ENCODE results near the gene PRRC2C.
"Not testable (repeated sequence)": the region's sequence is repeated elsewhere in the genome, so short reads cannot be mapped to it uniquely, and the experiment has no call there.

The PRRC2C gene

GRCh38 chr1:171485375-171486047 is at the start of gene PRRC2C:
Gene PRRC2C (plus strand): TSS chr1:171485530. CDS start chr1:171512089, 26,559 bp downstream.
- peak; percentile 90 for DNase-seq (ENCODE audit: low read depth)

GRCh38 chr1:171438441-171438840 is 46.9 kb upstream of the PRRC2C start:
- no peak for DNase-seq (ENCODE audit: low read depth)

- not testable (repeated sequence) for DNase-seq (ENCODE audit: low read depth)
These were observed 45.1 kb upstream of the PRRC2C start for GRCh38 chr1:171440201-171440600.

GRCh38 chr1:171441278-171441895 is 43.9 kb upstream of the PRRC2C start:
- not testable (repeated sequence) for DNase-seq (ENCODE audit: low read depth)

- no peak for DNase-seq (ENCODE audit: low read depth)
These were observed 38.9 kb upstream of the PRRC2C start for GRCh38 chr1:171446386-171446785.

- no peak for DNase-seq (ENCODE audit: low read depth)
These were observed 29.4 kb upstream of the PRRC2C start for GRCh38 chr1:171455967-171456366.

GRCh38 chr1:171457412-171457811 is 27.9 kb upstream of the PRRC2C start:
- DNase-seq (ENCODE audit: low read depth), result no peak

GRCh38 chr1:171460018-171460620 is 25.2 kb upstream of the PRRC2C start:
- no peak for DNase-seq (ENCODE audit: low read depth)

GRCh38 chr1:171467626-171468025 is 17.7 kb upstream of the PRRC2C start:
- no peak for DNase-seq (ENCODE audit: low read depth)

- no peak for DNase-seq (ENCODE audit: low read depth)
These were observed 17.1 kb upstream of the PRRC2C start for GRCh38 chr1:171468120-171468750.

GRCh38 chr1:171470726-171471125 is 14.6 kb upstream of the PRRC2C start:
- DNase-seq (ENCODE audit: low read depth), result no peak

GRCh38 chr1:171472183-171472647 is 13.1 kb upstream of the PRRC2C start:
- no peak for DNase-seq (ENCODE audit: low read depth)

- no peak for DNase-seq (ENCODE audit: low read depth)
These were observed 8.5 kb upstream of the PRRC2C start for GRCh38 chr1:171476829-171477228.

GRCh38 chr1:171477804-171478203 is 7.5 kb upstream of the PRRC2C start:
- no peak for DNase-seq (ENCODE audit: low read depth)

GRCh38 chr1:171480035-171480434 is 5.3 kb upstream of the PRRC2C start:
- no peak for DNase-seq (ENCODE audit: low read depth)

GRCh38 chr1:171484760-171485374 is 463 bp upstream of the PRRC2C start:
- no peak for DNase-seq (ENCODE audit: low read depth)

GRCh38 chr1:171486048-171486519 is 754 bp downstream of the PRRC2C start:
- DNase-seq (ENCODE audit: low read depth), result peak; percentile 54

GRCh38 chr1:171487038-171487437 is 1.7 kb downstream of the PRRC2C start:
- DNase-seq (ENCODE audit: low read depth), result no peak

- DNase-seq (ENCODE audit: low read depth), result no peak
These were observed 3.0 kb downstream of the PRRC2C start for GRCh38 chr1:171488190-171488929.

- DNase-seq (ENCODE audit: low read depth), result no peak
These were observed 8.7 kb downstream of the PRRC2C start for GRCh38 chr1:171494076-171494475.

GRCh38 chr1:171495444-171495843 is 10.1 kb downstream of the PRRC2C start:
- DNase-seq (ENCODE audit: low read depth), result no peak
